ENCODE results near the gene PPP1R9B.

Gene PPP1R9B

GRCh38 chr17:50172936-50173334, 22.5 kb upstream of the PPP1R9B start:
- DNase-seq (ENCODE audit: low read depth in 2 of 2) = no peak

GRCh38 chr17:50172130-50172529, 21.7 kb upstream of the PPP1R9B start:
- no peak for DNase-seq (ENCODE audit: low read depth in 2 of 2)

DNA sequence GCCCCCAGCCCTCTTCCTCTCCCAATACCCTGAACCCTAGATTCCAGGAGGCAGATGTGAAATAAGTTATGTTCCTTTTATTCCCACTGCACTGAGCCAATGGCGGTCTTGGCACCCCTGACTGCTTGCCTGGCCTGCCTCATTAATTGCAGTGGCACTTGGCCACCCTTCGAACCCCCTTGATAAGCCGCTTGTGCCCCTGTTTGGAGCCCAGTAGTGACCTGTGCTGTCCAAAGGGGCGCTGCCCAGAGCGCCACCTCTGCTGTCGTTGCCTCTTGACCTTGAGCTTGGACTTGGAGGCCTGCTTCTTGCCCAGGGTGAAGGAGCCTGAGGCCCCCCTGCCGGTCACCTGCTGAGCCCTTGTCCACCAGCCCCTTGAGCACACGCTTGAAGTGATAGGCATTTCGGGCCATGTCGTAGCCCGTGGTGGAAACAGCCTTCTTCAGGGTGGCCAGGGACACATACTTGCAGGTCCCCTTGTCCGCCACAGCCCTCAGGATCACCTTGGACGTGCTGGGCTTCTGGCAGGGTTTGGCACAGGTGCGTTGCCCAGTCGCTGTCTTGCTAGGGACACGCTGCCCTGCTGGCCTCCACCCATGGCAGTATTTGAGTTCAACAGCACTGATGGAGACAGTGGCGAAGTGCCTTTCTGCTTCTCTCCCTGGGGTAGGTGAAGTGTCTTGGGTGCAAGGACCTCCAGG, 21.0 kb upstream of the PPP1R9B start:
- DNase-seq (ENCODE audit: low read depth in 2 of 2) = no peak

- DNase-seq (ENCODE audit: low read depth in 2 of 2) = no peak
These were observed 20.3 kb upstream of the PPP1R9B start for GRCh38 chr17:50170662-50171370.

- no peak for DNase-seq (ENCODE audit: low read depth in 2 of 2)
These were observed 19.5 kb upstream of the PPP1R9B start for GRCh38 chr17:50169881-50170459.

- DNase-seq (ENCODE audit: low read depth in 2 of 2) = no peak
These were observed 18.8 kb upstream of the PPP1R9B start for GRCh38 chr17:50169121-50169764.

DNA sequence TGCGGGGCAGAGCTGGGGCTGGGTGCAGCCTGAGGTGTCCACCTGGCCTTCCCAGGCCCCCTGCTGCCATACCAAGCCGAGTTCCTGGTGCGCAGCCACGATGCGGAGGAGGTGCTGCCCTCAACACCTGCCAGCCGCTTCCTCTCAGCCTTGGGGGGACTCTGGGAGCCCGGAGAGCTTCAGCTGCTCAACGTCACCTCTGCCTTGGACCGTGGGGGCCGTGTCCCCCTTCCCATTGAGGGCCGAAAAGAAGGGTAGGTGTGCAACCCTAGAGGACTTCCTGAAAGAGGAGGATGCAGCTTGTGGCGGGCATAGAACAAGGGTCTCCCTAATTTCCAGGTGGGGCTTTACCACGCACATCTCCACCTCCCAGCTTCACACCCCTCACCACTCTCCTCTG, 17.8 kb upstream of the PPP1R9B start:
- DNase-seq (ENCODE audit: low read depth in 2 of 2) = no peak

DNA sequence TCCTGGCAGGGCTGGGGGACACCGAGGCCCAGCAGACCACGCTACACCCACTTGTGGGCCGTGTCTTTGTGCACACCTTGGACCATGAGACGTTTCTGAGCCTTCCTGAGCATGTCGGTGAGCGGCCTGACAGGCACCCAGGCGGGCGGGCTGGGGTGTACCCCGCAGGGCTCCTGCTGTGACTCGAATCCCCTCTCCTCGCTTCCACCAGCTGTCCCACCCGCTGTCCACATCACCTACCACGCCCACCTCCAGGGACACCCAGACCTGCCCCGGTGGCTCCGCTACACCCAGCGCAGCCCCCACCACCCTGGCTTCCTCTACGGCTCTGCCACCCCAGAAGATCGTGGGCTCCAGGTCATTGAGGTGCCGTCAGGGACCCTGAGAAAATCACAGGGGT, 16.9 kb upstream of the PPP1R9B start:
- no peak for DNase-seq (ENCODE audit: low read depth in 2 of 2)

GRCh38 chr17:50166518-50167181, 16.2 kb upstream of the PPP1R9B start:
- no peak for DNase-seq (ENCODE audit: low read depth in 2 of 2)

GRCh38 chr17:50165867-50166517, 15.5 kb upstream of the PPP1R9B start, which contains the start of gene SGCA:
Gene SGCA, plus strand, starts transcription at chr17:50166005. Its CDS starts 36 bp downstream, at chr17:50166041.
- DNase-seq (ENCODE audit: low read depth in 2 of 2) = no peak

GRCh38 chr17:50165466-50165865, 15.0 kb upstream of the PPP1R9B start:
- DNase-seq (ENCODE audit: low read depth in 2 of 2) = no peak

- no peak for DNase-seq (ENCODE audit: low read depth in 2 of 2)
These were observed 14.6 kb upstream of the PPP1R9B start for GRCh38 chr17:50165066-50165465.

DNA sequence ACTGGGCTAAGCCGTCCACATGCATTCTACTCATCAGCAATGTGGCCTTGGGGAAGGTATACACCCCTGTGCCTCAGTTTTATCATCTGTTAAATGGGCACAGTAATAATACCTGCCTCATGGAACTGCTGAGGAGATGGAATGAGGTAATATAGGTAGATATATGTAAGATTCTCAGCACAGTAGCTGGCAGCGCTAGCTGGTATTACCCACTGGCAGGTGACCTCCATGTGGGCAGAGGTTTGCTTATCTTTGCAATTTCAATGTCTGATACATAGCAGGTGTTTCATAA, 14.2 kb upstream of the PPP1R9B start:
- DNase-seq (ENCODE audit: low read depth in 2 of 2) = no peak

DNA sequence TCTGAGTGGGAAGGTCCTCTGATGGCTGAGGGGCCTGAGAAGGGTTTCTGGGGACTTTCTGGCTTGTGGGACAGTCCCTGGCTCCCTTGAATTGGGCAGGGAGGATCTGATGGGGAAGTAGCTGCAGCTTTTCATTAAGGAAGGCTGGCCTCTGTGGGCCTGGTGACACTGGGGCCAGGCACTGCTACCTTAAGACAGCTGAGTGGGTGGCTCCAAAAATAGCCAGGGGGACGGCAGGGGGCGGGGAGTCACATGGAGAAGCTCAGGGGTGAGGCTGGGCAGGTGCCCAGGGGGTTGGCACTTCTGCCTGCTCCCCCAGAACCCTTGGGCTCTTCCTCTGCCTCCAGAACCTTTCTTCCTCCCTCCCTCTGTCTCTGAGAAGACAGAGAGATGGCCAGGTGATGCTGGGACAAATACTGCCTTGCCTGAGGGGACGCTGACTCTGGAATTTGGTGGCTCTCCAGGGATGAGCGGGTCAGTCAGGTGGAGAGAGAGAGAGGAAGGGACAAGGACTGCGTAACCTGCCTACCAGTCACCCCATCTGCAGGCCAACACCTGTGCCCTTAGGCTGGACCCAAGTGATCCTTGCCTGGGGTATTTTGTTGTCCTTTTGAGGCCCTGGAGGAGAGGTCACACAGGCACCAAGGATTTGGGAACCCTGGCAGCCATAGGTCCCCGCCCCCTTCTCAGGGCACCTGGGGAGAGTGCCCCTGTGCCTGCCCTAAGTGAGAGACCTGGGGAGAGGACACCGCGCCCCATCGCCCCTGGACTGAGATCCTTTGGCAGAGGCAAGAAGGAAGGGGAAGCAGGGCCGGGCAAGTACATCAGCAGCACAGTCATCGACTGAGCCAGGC, 13.6 kb upstream of the PPP1R9B start:
- DNase-seq (ENCODE audit: low read depth in 2 of 2) = no peak

GRCh38 chr17:50162466-50163254, 12.2 kb upstream of the PPP1R9B start:
- no peak for DNase-seq (ENCODE audit: low read depth in 2 of 2)

- DNase-seq (ENCODE audit: low read depth in 2 of 2) = no peak
These were observed 11.4 kb upstream of the PPP1R9B start for GRCh38 chr17:50161911-50162288.

GRCh38 chr17:50161023-50161910, 10.8 kb upstream of the PPP1R9B start:
- peak; percentile 90 to 91 for DNase-seq (ENCODE audit: low read depth in 2 of 2)

DNA sequence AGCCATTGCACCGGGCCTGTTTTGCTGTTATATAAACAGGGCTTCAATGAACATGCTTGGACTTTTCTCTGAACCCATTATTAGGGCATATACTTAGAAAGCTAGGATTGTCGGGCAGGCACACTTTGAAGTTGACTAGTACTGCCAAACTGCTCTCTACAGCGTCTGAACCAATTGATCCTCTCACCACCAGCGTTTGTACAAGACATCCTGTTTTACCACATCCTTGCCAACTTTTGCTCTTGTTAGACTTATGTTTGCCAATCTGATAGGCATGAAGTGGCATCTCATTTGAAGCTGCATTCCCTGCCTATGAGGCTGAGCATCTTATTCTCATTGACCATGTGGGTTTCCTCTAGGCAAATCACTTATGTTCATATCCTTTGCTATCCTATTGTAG, 7.4 kb upstream of the PPP1R9B start:
- no peak for DNase-seq (ENCODE audit: low read depth in 2 of 2)

Measured in stimulated activated CD8-positive, alpha-beta memory T cell treated with anti-CD3 and anti-CD28 coated beads, Interleukin-15, amount 100 ng/mL, for 4 hours (primary cell).